Measurements from ENCODE around the gene MBNL2.

The MBNL2 gene

DNA sequence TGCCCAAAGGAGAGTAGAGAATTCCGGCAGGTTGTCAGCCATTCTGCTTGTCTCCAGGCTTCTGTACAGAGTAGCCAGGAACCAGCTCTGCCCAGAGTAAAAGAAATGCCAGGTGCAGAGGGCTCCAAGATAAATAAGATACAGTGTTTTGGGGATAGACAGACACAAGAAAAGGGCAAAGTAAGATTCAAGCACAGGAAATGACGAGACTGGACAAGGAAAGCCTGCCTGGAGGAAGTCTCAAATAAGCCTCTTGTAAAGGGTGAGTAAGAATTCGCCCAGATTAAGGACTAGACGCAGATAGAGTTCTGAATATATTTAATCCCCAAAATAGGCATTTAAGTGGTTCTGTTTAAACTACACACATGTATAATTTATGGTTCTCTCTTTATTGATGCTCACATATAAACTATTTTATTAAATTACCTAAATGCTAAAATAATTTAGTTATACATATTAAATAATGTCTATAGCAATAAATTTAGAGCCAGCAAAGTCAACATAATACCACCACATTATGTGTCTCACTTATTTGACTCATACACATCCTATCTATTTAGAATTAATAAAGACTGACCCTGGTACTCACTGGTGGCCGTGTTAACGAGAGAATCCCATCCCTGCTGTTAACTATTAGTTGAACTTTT is 113.5 kb downstream of the MBNL2 start:
- no peak overlapping the region for H3K9ac ChIP-seq (ENCODE audit: low read length)
- H3K4me1 ChIP-seq (ENCODE audit: control insufficient read depth, insufficient read depth, low read length) = peaks cover 22% of the 10 kb centered on the region
- no peak overlapping the region for H3K4me3 ChIP-seq (ENCODE audit: low read length)
- peaks cover 7% of the 10 kb centered on the region for H3K36me3 ChIP-seq (ENCODE audit: control insufficient read depth, insufficient read depth, low read length)
- no peak overlapping the region for H3K27ac ChIP-seq (ENCODE audit: low read depth, low read length)
- H3K27me3 ChIP-seq (ENCODE audit: control insufficient read depth, insufficient read depth, low read length) = no peaks in the 10 kb centered on the region

DNA sequence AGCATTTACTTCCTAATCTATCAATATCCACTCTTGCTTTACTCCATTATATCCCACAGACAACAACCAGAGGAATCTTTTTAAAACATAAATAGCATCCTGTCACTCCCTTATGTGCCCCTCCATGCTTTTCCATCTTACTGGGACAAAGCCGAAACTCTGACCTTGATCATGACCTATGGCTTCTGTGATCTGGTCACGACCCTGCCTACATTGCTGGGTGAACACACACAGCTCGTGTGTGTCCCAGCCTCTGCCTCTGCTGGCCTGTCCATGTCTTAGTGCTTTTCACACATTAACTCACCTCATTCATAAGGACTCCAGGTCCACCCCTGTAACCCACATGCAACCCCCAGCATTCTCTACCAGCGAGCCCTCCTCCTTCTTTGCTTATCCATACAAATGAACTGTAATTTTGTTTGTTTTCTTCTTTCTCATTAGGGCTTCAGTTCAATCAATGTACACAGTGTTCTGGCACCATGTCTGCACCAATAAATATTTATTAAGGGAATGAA is 115.9 kb downstream of the MBNL2 start:
- Histone ChIP-seq H3K9ac (ENCODE audit: low read length) (no peak overlapping the region), H3K36me3 (ENCODE audit: control insufficient read depth, insufficient read depth, low read length) (peaks cover 7% of the 10 kb centered on the region), H3K4me3 (ENCODE audit: low read length) (no peak overlapping the region), H3K27me3 (ENCODE audit: control insufficient read depth, insufficient read depth, low read length) (no peaks in the 10 kb centered on the region), H3K4me1 (ENCODE audit: control insufficient read depth, insufficient read depth, low read length) (peaks cover 23% of the 10 kb centered on the region), H3K27ac (ENCODE audit: low read depth, low read length) (peak overlapping the region; percentile 4)

DNA sequence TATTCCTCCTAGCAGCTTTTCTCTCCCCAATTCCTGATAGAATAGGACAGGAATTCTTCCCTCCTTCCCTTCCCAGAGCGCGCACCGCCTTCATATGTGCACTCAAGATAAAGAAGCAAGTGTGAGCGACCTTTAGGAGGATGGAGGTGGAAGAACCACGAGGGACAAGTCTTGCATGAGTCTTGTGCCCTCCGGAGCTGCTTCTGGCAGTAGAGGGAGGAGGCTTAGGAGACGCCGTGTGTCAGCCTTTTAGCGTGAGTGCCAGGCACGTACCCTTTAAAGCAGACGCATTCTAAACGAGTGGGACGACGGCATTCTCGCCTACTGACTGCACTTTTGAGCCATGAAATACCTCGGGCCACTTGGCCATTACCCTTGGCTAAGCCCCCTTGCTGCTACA is 116.4 kb downstream of the MBNL2 start:
- Histone ChIP-seq H3K4me3 (ENCODE audit: low read length) (no peak overlapping the region), H3K27me3 (ENCODE audit: control insufficient read depth, insufficient read depth, low read length) (no peaks in the 10 kb centered on the region), H3K27ac (ENCODE audit: low read depth, low read length) (no peak overlapping the region), H3K4me1 (ENCODE audit: control insufficient read depth, insufficient read depth, low read length) (peaks cover 23% of the 10 kb centered on the region), H3K36me3 (ENCODE audit: control insufficient read depth, insufficient read depth, low read length) (peaks cover 10% of the 10 kb centered on the region), H3K9ac (ENCODE audit: low read length) (no peak overlapping the region)

DNA sequence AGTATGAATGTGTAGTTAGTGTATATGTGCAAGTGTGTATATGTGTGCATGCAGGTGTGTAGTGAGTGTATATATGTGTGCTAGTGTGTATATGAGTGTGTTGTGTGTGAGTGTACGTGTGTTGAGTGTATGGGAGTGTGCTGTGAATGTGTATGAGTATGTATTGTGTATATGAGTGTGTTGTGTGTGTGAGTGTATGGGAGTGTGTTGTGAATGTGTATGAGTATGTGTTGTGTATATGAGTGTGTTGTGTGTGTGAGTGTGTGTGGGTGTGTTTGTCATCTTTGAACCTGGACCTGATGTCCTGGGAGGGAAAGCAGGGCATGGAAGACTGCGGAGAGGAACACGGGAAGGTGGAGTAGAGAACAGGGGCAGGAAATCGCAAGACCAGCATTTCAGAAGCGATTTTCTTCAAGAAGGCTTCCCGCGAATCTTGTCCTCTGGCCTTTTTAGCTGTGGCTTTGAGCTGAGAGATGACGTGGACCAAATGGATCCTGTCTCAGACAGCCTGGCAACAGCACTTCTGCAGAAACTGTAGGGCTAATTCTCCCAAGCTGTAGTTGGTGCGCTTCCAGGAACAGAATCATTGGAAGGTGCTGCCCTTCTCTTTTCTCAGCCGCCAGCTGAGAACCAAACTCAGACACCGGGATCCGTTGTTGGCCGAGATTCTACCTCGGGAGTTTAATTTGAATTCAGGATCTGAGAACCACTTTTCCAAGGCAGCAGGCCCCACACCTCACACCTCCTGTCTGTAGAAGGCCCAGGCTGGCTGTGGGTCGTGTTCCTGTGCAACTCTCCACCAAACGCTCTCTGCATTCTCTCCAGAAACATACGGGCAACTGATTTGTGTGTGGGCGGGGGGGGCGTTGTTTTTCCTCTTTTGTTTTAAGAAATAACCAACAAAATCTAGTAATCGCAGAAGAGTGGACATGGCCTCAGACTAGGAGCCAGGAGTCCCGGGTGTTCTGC is 117.2 kb downstream of the MBNL2 start:
- Histone ChIP-seq H3K9ac (ENCODE audit: low read length) (no peak overlapping the region), H3K4me1 (ENCODE audit: control insufficient read depth, insufficient read depth, low read length) (peaks cover 26% of the 10 kb centered on the region), H3K27ac (ENCODE audit: low read depth, low read length) (peak overlapping the region; percentile 89), H3K36me3 (ENCODE audit: control insufficient read depth, insufficient read depth, low read length) (peaks cover 10% of the 10 kb centered on the region), H3K4me3 (ENCODE audit: low read length) (no peak overlapping the region), H3K27me3 (ENCODE audit: control insufficient read depth, insufficient read depth, low read length) (no peaks in the 10 kb centered on the region)

DNA sequence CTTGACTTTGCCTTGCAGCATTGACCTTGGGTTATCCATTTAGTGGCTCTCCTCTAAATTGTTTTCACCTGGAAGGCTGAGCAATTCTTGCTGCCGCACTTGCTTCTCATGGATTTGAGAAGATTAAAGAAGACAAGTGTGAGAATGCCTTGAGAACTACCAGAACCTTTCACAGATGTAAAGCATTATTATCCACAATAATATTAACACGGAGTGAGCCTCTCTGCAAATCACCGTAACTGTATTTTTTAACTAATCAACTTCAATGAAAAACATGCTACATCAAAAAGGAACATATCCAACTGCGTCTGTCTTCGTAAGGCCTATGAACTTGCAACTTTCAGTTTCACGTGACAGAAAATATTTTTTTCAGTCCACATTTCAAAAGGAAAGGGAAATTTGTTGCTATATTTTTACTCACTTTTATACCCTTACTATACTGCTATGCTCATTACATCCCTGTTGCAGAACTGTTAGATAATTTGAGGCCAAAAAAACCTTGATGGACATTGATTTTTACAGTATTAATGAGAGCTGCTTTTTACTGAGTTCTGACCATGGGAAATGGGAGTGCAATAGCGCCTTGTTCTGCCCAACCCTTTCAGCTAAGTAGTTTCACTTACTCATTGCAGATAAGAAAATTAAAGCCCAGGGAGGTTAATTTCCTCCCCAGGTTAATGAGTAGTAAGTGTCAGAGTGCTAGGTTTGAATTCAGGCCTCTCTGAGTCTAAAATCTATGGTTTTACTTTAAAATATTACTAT is 118.0 kb downstream of the MBNL2 start:
- peak overlapping the region; percentile 89 for H3K27ac ChIP-seq (ENCODE audit: low read depth, low read length)

DNA sequence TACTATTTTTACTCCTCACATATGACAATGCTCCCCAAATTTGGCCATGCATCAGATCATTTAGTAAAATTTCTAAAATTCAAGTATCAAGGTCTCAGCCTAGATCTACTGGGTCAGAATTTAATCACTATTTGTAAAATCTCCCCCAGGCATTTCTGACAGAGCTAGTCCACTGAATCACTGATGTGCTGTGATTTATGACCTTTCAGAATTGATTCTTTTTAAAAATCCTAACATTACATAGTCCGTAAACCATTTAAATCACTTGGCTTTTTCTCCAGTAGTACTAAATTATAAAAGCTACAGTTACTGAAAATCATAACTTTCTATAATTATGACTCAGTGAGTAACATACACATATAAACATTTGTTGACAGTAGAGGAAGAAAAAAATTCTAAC is 119.0 kb downstream of the MBNL2 start:
- Histone ChIP-seq H3K36me3 (ENCODE audit: control insufficient read depth, insufficient read depth, low read length) (peaks cover 10% of the 10 kb centered on the region), H3K4me1 (ENCODE audit: control insufficient read depth, insufficient read depth, low read length) (peaks cover 30% of the 10 kb centered on the region), H3K9ac (ENCODE audit: low read length) (no peak overlapping the region), H3K4me3 (ENCODE audit: low read length) (no peak overlapping the region), H3K27ac (ENCODE audit: low read depth, low read length) (peak overlapping the region; percentile 89), H3K27me3 (ENCODE audit: control insufficient read depth, insufficient read depth, low read length) (no peaks in the 10 kb centered on the region)

More for the DNA sequence above, 118.0 kb downstream of the MBNL2 start:
- Histone ChIP-seq H3K27me3 (ENCODE audit: control insufficient read depth, insufficient read depth, low read length) (no peaks in the 10 kb centered on the region), H3K36me3 (ENCODE audit: control insufficient read depth, insufficient read depth, low read length) (peaks cover 10% of the 10 kb centered on the region), H3K4me3 (ENCODE audit: low read length) (no peak overlapping the region), H3K9ac (ENCODE audit: low read length) (no peak overlapping the region), H3K4me1 (ENCODE audit: control insufficient read depth, insufficient read depth, low read length) (peaks cover 30% of the 10 kb centered on the region)

DNA sequence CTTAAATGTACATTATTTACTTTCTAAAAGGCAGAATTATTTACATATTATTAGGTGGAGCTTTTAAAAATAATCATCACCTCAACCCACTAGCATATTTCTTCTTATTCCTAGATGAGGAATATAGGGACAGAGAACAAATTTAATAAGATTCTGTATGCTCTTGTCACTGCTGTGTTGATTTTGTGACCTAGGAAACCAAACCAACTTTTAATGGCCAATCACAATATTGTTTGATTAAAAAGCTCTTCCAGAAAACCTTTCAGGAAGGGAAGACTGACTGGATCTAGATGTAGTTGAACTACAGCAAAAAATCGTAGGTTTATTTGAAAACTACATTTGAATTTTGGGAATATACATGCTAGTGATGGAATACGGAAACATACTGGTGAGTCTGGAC is 120.0 kb downstream of the MBNL2 start:
- Histone ChIP-seq H3K4me3 (ENCODE audit: low read length) (no peak overlapping the region), H3K27ac (ENCODE audit: low read depth, low read length) (no peak overlapping the region), H3K36me3 (ENCODE audit: control insufficient read depth, insufficient read depth, low read length) (peaks cover 8% of the 10 kb centered on the region), H3K9ac (ENCODE audit: low read length) (no peak overlapping the region), H3K4me1 (ENCODE audit: control insufficient read depth, insufficient read depth, low read length) (peaks cover 30% of the 10 kb centered on the region), H3K27me3 (ENCODE audit: control insufficient read depth, insufficient read depth, low read length) (no peaks in the 10 kb centered on the region)

DNA sequence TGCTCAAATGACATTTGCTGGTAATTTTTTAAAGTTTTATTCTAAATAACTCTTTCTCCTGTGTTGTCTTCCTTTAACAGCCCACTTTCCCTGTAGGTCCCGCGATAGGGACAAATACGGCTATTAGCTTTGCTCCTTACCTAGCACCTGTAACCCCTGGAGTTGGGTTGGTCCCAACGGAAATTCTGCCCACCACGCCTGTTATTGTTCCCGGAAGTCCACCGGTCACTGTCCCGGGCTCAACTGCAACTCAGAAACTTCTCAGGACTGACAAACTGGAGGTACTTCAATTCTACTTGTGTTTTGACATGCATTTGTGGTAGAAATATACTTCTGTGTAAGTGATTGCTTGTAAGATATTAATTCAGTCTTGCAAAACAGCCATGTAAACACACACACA is 120.8 kb downstream of the MBNL2 start:
- no peaks in the 10 kb centered on the region for H3K27me3 ChIP-seq (ENCODE audit: control insufficient read depth, insufficient read depth, low read length)
- peaks cover 30% of the 10 kb centered on the region for H3K4me1 ChIP-seq (ENCODE audit: control insufficient read depth, insufficient read depth, low read length)
- peaks cover 15% of the 10 kb centered on the region for H3K36me3 ChIP-seq (ENCODE audit: control insufficient read depth, insufficient read depth, low read length)
- H3K27ac ChIP-seq (ENCODE audit: low read depth, low read length) = no peak overlapping the region
- no peak overlapping the region for H3K4me3 ChIP-seq (ENCODE audit: low read length)
- H3K9ac ChIP-seq (ENCODE audit: low read length) = no peak overlapping the region

DNA sequence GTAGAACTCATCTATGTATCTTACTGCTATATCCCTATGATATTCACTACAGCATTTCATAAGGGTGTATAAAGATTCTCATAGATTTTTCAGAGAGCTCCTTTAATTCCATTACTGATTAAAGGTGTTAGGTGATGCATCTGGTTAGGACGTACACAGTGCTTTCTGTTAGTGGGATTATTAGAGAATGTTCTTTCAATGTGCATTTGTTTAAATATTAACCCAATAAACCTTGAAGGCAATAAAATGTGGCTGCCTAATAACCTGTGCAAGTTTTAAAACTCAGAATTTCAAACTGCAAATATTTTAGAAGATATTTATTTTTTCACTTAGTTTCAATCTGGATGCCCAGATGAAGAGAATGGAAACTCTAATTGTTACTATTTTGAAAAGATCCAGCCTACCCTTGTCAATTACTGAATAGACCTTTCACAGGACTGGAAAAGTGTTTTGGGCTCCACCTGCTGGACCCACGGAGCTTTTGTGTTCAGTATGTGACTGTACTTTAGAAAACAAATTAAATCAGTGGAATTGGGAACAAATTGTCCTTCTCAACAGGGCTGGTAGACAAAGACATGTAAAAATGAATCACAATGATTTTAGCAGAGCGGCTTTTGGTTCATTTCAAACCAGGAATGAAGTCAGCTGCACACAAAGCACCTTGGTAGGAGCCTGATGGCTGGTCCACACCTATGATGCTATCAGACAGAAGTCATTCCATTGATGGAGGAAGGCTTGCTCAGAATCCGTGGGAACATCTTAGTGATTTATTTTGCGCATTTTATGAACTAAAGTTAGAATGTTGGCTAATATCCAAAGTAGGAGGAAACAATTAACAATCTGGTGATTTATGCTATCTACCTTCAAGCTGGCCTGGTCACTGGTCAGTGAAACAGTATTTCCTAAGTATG is 122.4 kb downstream of the MBNL2 start:
- Histone ChIP-seq H3K27me3 (ENCODE audit: control insufficient read depth, insufficient read depth, low read length) (no peaks in the 10 kb centered on the region), H3K36me3 (ENCODE audit: control insufficient read depth, insufficient read depth, low read length) (peaks cover 12% of the 10 kb centered on the region)

DNA sequence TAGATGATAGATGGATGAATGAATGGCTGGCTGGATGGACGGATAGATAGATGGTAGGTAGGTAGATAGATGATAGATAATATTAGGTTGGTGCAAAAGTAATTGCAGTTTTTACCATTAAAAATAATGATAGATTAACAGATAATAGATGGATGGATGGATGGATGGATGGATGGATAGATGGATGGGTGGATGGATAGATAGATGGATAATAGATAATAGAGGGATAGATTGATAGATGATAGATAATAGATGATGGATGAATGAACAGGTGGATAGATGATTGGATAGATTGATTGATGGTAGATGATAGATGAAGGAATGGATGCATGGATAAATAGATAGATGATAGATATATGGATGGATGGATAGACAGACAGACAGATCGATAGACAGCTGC is 124.0 kb downstream of the MBNL2 start:
- Histone ChIP-seq H3K9ac (ENCODE audit: low read length) (no peak overlapping the region), H3K4me3 (ENCODE audit: low read length) (no peak overlapping the region), H3K27ac (ENCODE audit: low read depth, low read length) (no peak overlapping the region), H3K36me3 (ENCODE audit: control insufficient read depth, insufficient read depth, low read length) (peaks cover 15% of the 10 kb centered on the region), H3K4me1 (ENCODE audit: control insufficient read depth, insufficient read depth, low read length) (peaks cover 12% of the 10 kb centered on the region), H3K27me3 (ENCODE audit: control insufficient read depth, insufficient read depth, low read length) (no peaks in the 10 kb centered on the region)

More for the DNA sequence above, 122.4 kb downstream of the MBNL2 start:
- H3K27ac ChIP-seq (ENCODE audit: low read depth, low read length) = peak overlapping the region; percentile 46
- no peak overlapping the region for H3K9ac ChIP-seq (ENCODE audit: low read length)
- H3K4me3 ChIP-seq (ENCODE audit: low read length) = no peak overlapping the region
- H3K4me1 ChIP-seq (ENCODE audit: control insufficient read depth, insufficient read depth, low read length) = peaks cover 25% of the 10 kb centered on the region

DNA sequence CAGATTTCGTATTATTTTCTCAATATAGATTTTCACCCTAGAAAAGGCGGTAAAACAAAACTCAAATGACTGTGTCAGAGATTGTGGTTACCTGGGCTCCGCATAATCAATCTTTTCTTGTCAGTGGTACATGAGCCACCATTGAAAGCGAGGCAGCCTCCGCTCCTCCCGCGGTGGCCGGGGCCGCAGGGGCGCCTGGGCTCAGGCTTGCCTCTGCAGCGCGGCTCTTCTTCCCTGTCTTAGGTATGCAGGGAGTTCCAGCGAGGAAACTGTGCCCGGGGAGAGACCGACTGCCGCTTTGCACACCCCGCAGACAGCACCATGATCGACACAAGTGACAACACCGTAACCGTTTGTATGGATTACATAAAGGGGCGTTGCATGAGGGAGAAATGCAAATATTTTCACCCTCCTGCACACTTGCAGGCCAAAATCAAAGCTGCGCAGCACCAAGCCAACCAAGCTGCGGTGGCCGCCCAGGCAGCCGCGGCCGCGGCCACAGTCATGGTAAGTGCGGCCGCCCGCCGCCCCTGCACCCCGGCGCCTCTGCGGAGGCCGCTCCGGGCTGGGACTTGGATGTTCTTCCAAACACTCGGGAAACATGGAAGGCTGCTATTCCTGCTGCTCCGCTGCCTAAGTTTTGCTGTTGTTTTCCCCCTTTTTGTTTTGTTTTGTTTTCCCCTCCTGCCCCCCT is 124.6 kb downstream of the MBNL2 start:
- H3K4me3 ChIP-seq (ENCODE audit: low read length) = no peak overlapping the region
- H3K4me1 ChIP-seq (ENCODE audit: control insufficient read depth, insufficient read depth, low read length) = peaks cover 7% of the 10 kb centered on the region
- H3K27me3 ChIP-seq (ENCODE audit: control insufficient read depth, insufficient read depth, low read length) = no peaks in the 10 kb centered on the region
- H3K27ac ChIP-seq (ENCODE audit: low read depth, low read length) = no peak overlapping the region
- H3K9ac ChIP-seq (ENCODE audit: low read length) = no peak overlapping the region
- peaks cover 19% of the 10 kb centered on the region for H3K36me3 ChIP-seq (ENCODE audit: control insufficient read depth, insufficient read depth, low read length)

All from rectal smooth muscle tissue (tissue), 1 donor.